Measurements from ENCODE around the gene GPR107.

- no peak for TF ChIP-seq EZH2 (IDR thresholded peaks at IDR 0.05; ENCODE audit: borderline replicate concordance, insufficient read depth, low read depth, low read length, poor library complexity, severe bottlenecking)
- TF ChIP-seq CTCF (IDR thresholded peaks at IDR 0.05), result no peak
Observed at GRCh38 chr9:130107955-130108354, 54.2 kb downstream of the GPR107 start.
